ENCODE results near the gene ESRRB.

Gene ESRRB

GRCh38 chr14:76380991-76381390, 5.1 kb downstream of the ESRRB start:
- DNase-seq (ENCODE audit: extremely low spot score) = no peak
- POLR2A ChIA-PET = no interaction called here
- no peak for TF ChIP-seq CTCF (IDR thresholded peaks at IDR 0.05; ENCODE audit: control extremely low read depth, extremely low read depth, low read depth, missing control alignments)
- CTCF ChIA-PET = no interaction called here

- POLR2A ChIA-PET = no interaction called here
- no peak for TF ChIP-seq CTCF (IDR thresholded peaks at IDR 0.05; ENCODE audit: control extremely low read depth, extremely low read depth, low read depth, missing control alignments)
- DNase-seq (ENCODE audit: extremely low spot score) = no peak
- CTCF ChIA-PET = no interaction called here
Observed at GRCh38 chr14:76381817-76382494, 6.0 kb downstream of the ESRRB start.

- ChIA-PET POLR2A (no interaction called here), CTCF (no interaction called here)
- no peak for TF ChIP-seq CTCF (IDR thresholded peaks at IDR 0.05; ENCODE audit: control extremely low read depth, extremely low read depth, low read depth, missing control alignments)
- DNase-seq (ENCODE audit: extremely low spot score) = no peak
Observed at GRCh38 chr14:76382495-76382832, 6.5 kb downstream of the ESRRB start.

GRCh38 chr14:76385435-76385834, 9.5 kb downstream of the ESRRB start:
- POLR2A ChIA-PET = no interaction called here
- CTCF ChIA-PET = interaction anchor here (0.6 to 3.0 kb wide), 3 partner anchors 24 to 336 kb away, joined by 3 to 36 read pairs (median 7); no protein-coding TSS in a partner anchor
- no peak for TF ChIP-seq CTCF (IDR thresholded peaks at IDR 0.05; ENCODE audit: control extremely low read depth, extremely low read depth, low read depth, missing control alignments)
- DNase-seq (ENCODE audit: extremely low spot score) = no peak

GRCh38 chr14:76386944-76387782, 11.2 kb downstream of the ESRRB start:
- peak; percentile 98 for TF ChIP-seq CTCF (IDR thresholded peaks at IDR 0.05; ENCODE audit: control extremely low read depth, extremely low read depth, low read depth, missing control alignments)
- ChIA-PET POLR2A (no interaction called here), CTCF (interaction anchor here (0.6 to 8.5 kb wide), 64 partner anchors 9 to 685 kb away, joined by 3 to 159 read pairs (median 4); partner anchors contain the start of genes GPATCH2L and IFT43)
- DNase-seq (ENCODE audit: extremely low spot score) = peak; percentile 87

- DNase-seq (ENCODE audit: extremely low spot score) = no peak
- no peak for TF ChIP-seq CTCF (IDR thresholded peaks at IDR 0.05; ENCODE audit: control extremely low read depth, extremely low read depth, low read depth, missing control alignments)
- CTCF ChIA-PET = interaction anchor here (0.6 to 8.5 kb wide), 5 partner anchors 37 to 482 kb away, joined by 3 to 159 read pairs (median 5); no protein-coding TSS in a partner anchor
- POLR2A ChIA-PET = no interaction called here
Observed at GRCh38 chr14:76389841-76390240, 13.9 kb downstream of the ESRRB start.
